ENCODE data around the gene ARHGAP44. TPM values are rescaled to one million over a fixed set of nuclear protein-coding genes. Genes with fewer than 3 reads are reported as not detected.

Gene ARHGAP44
- total and polyA plus RNA-seq, 9 of the 15 experiments (the other 6 are each of a cell fraction or from before 2014, with no cell fraction given), result 0.01 to 0.68 (median 0.07) TPM; not detected in 1

- TF ChIP-seq, protein P1, sequence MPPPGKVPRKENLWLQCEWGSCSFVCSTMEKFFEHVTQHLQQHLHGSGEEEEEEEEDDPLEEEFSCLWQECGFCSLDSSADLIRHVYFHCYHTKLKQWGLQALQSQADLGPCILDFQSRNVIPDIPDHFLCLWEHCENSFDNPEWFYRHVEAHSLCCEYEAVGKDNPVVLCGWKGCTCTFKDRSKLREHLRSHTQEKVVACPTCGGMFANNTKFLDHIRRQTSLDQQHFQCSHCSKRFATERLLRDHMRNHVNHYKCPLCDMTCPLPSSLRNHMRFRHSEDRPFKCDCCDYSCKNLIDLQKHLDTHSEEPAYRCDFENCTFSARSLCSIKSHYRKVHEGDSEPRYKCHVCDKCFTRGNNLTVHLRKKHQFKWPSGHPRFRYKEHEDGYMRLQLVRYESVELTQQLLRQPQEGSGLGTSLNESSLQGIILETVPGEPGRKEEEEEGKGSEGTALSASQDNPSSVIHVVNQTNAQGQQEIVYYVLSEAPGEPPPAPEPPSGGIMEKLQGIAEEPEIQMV (tag; conservative IDR thresholded peaks at IDR 0.05; ENCODE audit: low read depth), result no peak
- TF ChIP-seq CREB3 (tag; conservative IDR thresholded peaks at IDR 0.05; ENCODE audit: low read depth), result no peak
- TF ChIP-seq POLR2AphosphoS5 (IDR thresholded peaks at IDR 0.05; ENCODE audit: control insufficient read depth, insufficient read depth, low read depth, low read length), result peak; percentile 79
- no peak for TF ChIP-seq MCM7 (IDR thresholded peaks at IDR 0.05)
- TF ChIP-seq ZNF699 (CRISPR knock-in tag; IDR thresholded peaks at IDR 0.05; ENCODE audit: insufficient replicate concordance), result no peak
- TF ChIP-seq ETV1 (tag; conservative IDR thresholded peaks at IDR 0.05; ENCODE audit: low read depth), result peak; percentile 75
- TF ChIP-seq CHD2 (IDR thresholded peaks at IDR 0.05; ENCODE audit: low read depth, low read length), result peak; percentile 62; the same call in 1 of the 2 replicates
- peak; percentile 80 for TF ChIP-seq E2F8 (IDR thresholded peaks at IDR 0.05; ENCODE audit: low read depth, partially characterized antibody)
- no peak for TF ChIP-seq GATAD2B (IDR thresholded peaks at IDR 0.05; ENCODE audit: borderline replicate concordance)
- no peak for TF ChIP-seq MCM5 (IDR thresholded peaks at IDR 0.05; ENCODE audit: low read depth)
Observed at GRCh38 chr17:13017655-13018459, 228.6 kb downstream of the ARHGAP44 start, which contains the start of gene ELAC2 (continued).

All from K562 (cell line).